HepG2 (cell line): ENCODE data around the gene DTYMK. TPM values are rescaled to one million over a fixed set of nuclear protein-coding genes. Genes with fewer than 3 reads are reported as not detected.

Source experiments
- ARID4A ChIP-seq: sonication (generic); formaldehyde crosslinking; IDR thresholded peaks from 2 replicates; pipeline ENCODE4 v1.5.0; 2020; ENCODE audit warnings: mild to moderate bottlenecking, missing genetic modification reagents, borderline replicate concordance
- CREB1 ChIP-seq, 2 experiments: fragments of 450-650 bp in 1 of 2; IDR thresholded peaks; 2 replicates each; pipeline ENCODE4 v1.6.1; 2016 to 2017; ENCODE audit warnings: control low read depth in 1 of 2, mild to moderate bottlenecking in 1 of 2, missing compliant biosample characterization in 1 of 2, missing genetic modification characterization in 1 of 2
- ETV5 ChIP-seq: IDR thresholded peaks from 2 replicates; pipeline ENCODE4 v1.6.1; 2018; ENCODE audit warnings: missing biosample characterization, missing genetic modification reagents, inconsistent platforms, borderline replicate concordance
- MBNL3 ChIP-seq: fragments of 250-450 bp; sonication (Bioruptor Pico); conservative IDR thresholded peaks from 2 replicates; pipeline ENCODE4 v1.8.0; 2022; ENCODE audit warnings: mild to moderate bottlenecking, inconsistent platforms
- MTERF4 ChIP-seq: sonication (generic); formaldehyde crosslinking; IDR thresholded peaks from 2 replicates; pipeline ENCODE4 v1.8.0; 2023; ENCODE audit warnings: mild to moderate bottlenecking, missing genetic modification reagents
- MZF1 ChIP-seq: sonication (generic); formaldehyde crosslinking; IDR thresholded peaks from 2 replicates; pipeline ENCODE4 v1.8.1; 2023; ENCODE audit warnings: mild to moderate bottlenecking, missing genetic modification reagents, borderline replicate concordance
- NAIF1 ChIP-seq: sonication (generic); formaldehyde crosslinking; IDR thresholded peaks from 2 replicates; pipeline ENCODE4 v1.5.0; 2020; ENCODE audit warnings: mild to moderate bottlenecking, missing genetic modification reagents, borderline replicate concordance
- PAF1 ChIP-seq: IDR thresholded peaks from 2 replicates; pipeline ENCODE4 v1.6.1; 2016; ENCODE audit warnings: missing genetic modification reagents, missing compliant biosample characterization
- SATB2 ChIP-seq: sonication (generic); formaldehyde crosslinking; IDR thresholded peaks from 2 replicates; pipeline ENCODE4 v1.5.0; 2020; ENCODE audit warnings: missing genetic modification reagents
- SRSF4 ChIP-seq: fragments of 200-400 bp; formaldehyde crosslinking; IDR thresholded peaks from one replicate; pipeline ENCODE4 v1.6.1; 2018; ENCODE audit warnings: mild to moderate bottlenecking, low read depth, low read length, moderate library complexity; ENCODE audit not compliant: poor library complexity, severe bottlenecking
- TCF12 ChIP-seq, 2 experiments: fragments of 450-650 bp in 1 of 2; sonication (generic) in 1 of 2; formaldehyde crosslinking in 1 of 2; IDR thresholded peaks; 2 replicates each; pipeline versions ENCODE4 v1.6.1 to v1.8.0; 2017 to 2022; ENCODE audit warnings: antibody characterized with exemption in 1 of 2, mild to moderate bottlenecking in 1 of 2, missing genetic modification reagents in 1 of 2, moderate library complexity in 1 of 2
- ZNF317 ChIP-seq: sonication (generic); formaldehyde crosslinking; IDR thresholded peaks from 2 replicates; pipeline ENCODE4 v1.5.0; 2020; ENCODE audit warnings: mild to moderate bottlenecking, missing genetic modification reagents
- ZNF564 ChIP-seq: sonication (generic); formaldehyde crosslinking; IDR thresholded peaks from 2 replicates; pipeline ENCODE4 v1.8.1; 2023; ENCODE audit warnings: mild to moderate bottlenecking, missing genetic modification reagents
- ZSCAN29 ChIP-seq: sonication (generic); formaldehyde crosslinking; conservative IDR thresholded peaks from 2 replicates; pipeline ENCODE4 v1.4.0; 2020; ENCODE audit warnings: mild to moderate bottlenecking, missing genetic modification reagents
- polyA plus RNA-seq, 8 experiments: library from polyadenylated mRNA; depleted of rRNA in 3 of 8; stranded (reverse) in 7 of 8; unstranded in 1 of 8; fragments of >200 nt; fragmentation: Illumina TruSeq in 4 of 8; extraction: Trizol in 4 of 8; gene quantifications; 2 replicates each; pipeline versions ENCODE4 v1.2.1 to v1.2.3, GENCODE V29; 2011 to 2016; ENCODE audit warnings: low read depth in 4 of 8, missing spikeins in 1 of 8, mixed read lengths in 1 of 8; ENCODE audit not compliant: insufficient read depth in 1 of 8
- total RNA-seq, 5 experiments: library from RNA; depleted of rRNA; stranded (reverse); fragments of >200 nt; fragmentation: Illumina TruSeq; extraction: Trizol; gene quantifications; 2 replicates each; pipeline ENCODE4 v1.2.3, GENCODE V29; 2016; ENCODE audit warnings: low read depth in 1 of 5
- TF ChIP-seq, protein P1 (sequence below): sonication (generic); formaldehyde crosslinking; IDR thresholded peaks from 2 replicates; pipeline ENCODE4 v1.8.1; 2023; ENCODE audit warnings: mild to moderate bottlenecking, missing genetic modification reagents
- TF ChIP-seq, protein P2 (sequence below): sonication (generic); formaldehyde crosslinking; IDR thresholded peaks from 2 replicates; pipeline ENCODE4 v1.4.0; 2020; ENCODE audit warnings: missing genetic modification reagents, borderline replicate concordance

DTYMK gene
- total and polyA plus RNA-seq, 2 of the 13 experiments (the other 11 are each of a cell fraction or from before 2014, with no cell fraction given) = 57.5 to 134 TPM

GRCh38 chr2:241637018-241637794 lies 49.4 kb downstream of the DTYMK start, which contains the start of the genes ATG4B and THAP4 (continued):
- TF ChIP-seq, protein P1, sequence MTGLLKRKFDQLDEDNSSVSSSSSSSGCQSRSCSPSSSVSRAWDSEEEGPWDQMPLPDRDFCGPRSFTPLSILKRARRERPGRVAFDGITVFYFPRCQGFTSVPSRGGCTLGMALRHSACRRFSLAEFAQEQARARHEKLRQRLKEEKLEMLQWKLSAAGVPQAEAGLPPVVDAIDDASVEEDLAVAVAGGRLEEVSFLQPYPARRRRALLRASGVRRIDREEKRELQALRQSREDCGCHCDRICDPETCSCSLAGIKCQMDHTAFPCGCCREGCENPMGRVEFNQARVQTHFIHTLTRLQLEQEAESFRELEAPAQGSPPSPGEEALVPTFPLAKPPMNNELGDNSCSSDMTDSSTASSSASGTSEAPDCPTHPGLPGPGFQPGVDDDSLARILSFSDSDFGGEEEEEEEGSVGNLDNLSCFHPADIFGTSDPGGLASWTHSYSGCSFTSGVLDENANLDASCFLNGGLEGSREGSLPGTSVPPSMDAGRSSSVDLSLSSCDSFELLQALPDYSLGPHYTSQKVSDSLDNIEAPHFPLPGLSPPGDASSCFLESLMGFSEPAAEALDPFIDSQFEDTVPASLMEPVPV (CRISPR knock-in tag) = peak; percentile 72; the same call in 1 of the 2 replicates
- TF ChIP-seq SATB2 (no peak), MBNL3 (CRISPR knock-in tag) (no peak), PAF1 (CRISPR knock-in tag) (no peak), NAIF1 (CRISPR knock-in tag) (no peak; the same call in 1 of the 2 replicates), MTERF4 (CRISPR knock-in tag) (peak; percentile 86), ZNF564 (0 out of 2 replicates have a peak, but pooled peaks have one; percentile 60), CREB1 (IDR thresholded peaks at IDR 0.05) (peak; percentile 97), CREB1 (CRISPR knock-in tag; IDR thresholded peaks at IDR 0.05) (peak; percentile 93), SRSF4 (no peak), ZNF317 (CRISPR knock-in tag) (no peak), ETV5 (CRISPR knock-in tag) (peak; percentile 88), MZF1 (CRISPR knock-in tag) (no peak), ZSCAN29 (CRISPR knock-in tag) (peak; percentile 72), ARID4A (CRISPR knock-in tag) (peak; percentile 94), TCF12 (IDR thresholded peaks at IDR 0.05) (no peak), TCF12 (CRISPR knock-in tag; IDR thresholded peaks at IDR 0.05) (no peak)
- TF ChIP-seq, protein P2, sequence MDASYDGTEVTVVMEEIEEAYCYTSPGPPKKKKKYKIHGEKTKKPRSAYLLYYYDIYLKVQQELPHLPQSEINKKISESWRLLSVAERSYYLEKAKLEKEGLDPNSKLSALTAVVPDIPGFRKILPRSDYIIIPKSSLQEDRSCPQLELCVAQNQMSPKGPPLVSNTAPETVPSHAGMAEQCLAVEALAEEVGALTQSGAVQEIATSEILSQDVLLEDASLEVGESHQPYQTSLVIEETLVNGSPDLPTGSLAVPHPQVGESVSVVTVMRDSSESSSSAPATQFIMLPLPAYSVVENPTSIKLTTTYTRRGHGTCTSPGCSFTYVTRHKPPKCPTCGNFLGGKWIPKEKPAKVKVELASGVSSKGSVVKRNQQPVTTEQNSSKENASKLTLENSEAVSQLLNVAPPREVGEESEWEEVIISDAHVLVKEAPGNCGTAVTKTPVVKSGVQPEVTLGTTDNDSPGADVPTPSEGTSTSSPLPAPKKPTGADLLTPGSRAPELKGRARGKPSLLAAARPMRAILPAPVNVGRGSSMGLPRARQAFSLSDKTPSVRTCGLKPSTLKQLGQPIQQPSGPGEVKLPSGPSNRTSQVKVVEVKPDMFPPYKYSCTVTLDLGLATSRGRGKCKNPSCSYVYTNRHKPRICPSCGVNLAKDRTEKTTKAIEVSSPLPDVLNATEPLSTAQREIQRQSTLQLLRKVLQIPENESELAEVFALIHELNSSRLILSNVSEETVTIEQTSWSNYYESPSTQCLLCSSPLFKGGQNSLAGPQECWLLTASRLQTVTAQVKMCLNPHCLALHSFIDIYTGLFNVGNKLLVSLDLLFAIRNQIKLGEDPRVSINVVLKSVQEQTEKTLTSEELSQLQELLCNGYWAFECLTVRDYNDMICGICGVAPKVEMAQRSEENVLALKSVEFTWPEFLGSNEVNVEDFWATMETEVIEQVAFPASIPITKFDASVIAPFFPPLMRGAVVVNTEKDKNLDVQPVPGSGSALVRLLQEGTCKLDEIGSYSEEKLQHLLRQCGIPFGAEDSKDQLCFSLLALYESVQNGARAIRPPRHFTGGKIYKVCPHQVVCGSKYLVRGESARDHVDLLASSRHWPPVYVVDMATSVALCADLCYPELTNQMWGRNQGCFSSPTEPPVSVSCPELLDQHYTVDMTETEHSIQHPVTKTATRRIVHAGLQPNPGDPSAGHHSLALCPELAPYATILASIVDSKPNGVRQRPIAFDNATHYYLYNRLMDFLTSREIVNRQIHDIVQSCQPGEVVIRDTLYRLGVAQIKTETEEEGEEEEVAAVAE (CRISPR knock-in tag) = peak; percentile 90; the same call in 1 of the 2 replicates
